B cell (primary cell): ENCODE data around the gene AQP12B. TPM values are rescaled to one million over a fixed set of nuclear protein-coding genes. Genes with fewer than 3 reads are reported as not detected.

Experiments
- ATAC-seq: fragments of 200-7000 bp; cut with Tn5 transposase; one replicate; pipeline ENCODE4 v1.10.0; 2021; ENCODE audit warnings: low read depth, mild to moderate bottlenecking, moderate number of reproducible peaks, moderate library complexity
- CTCF ChIA-PET: fragments of 350-600 bp; sonication (Branson Sonifier 250); formaldehyde crosslinking; loops from one replicate; lab custom pipeline; 2021; ENCODE audit warnings: antibody characterized with exemption, inconsistent platforms; lab: Charles Lee
- POLR2A ChIA-PET: fragments of 350-600 bp; sonication (Branson Sonifier 250); formaldehyde crosslinking; loops from one replicate; lab custom pipeline; 2021; ENCODE audit warnings: antibody characterized with exemption; lab: Charles Lee
- DNase-seq: peaks from one replicate; pipeline ENCODE4 v3.0.0; 2013
- H2AFZ ChIP-seq: 2 replicates; pipeline ENCODE4 v1.6.1; 2012; ENCODE audit warnings: mild to moderate bottlenecking, low read depth, low read length; ENCODE audit not compliant: insufficient read depth, poor library complexity, severe bottlenecking
- H3K27ac ChIP-seq, 2 donors: 1 replicate in 1 of 2; 2 replicates in 1 of 2; pipeline ENCODE4 v1.5.1; 2012 to 2013; ENCODE audit warnings: low read length in 2 of 2, mild to moderate bottlenecking in 2 of 2, moderate library complexity in 1 of 2
- H3K27me3 ChIP-seq, 4 experiments: fragments of 200-600 bp in 1 of 4; sonication (generic) in 1 of 4; replicated peaks in 1 of 4; 1 replicate in 2 of 4; 2 replicates in 2 of 4; pipeline versions ENCODE4 v1.6.1 to v1.7.0; 2013 to 2016; ENCODE audit warnings: low read length in 3 of 4, mild to moderate bottlenecking in 2 of 4, mixed read lengths in 1 of 4, moderate library complexity in 1 of 4; ENCODE audit not compliant: insufficient read depth in 4 of 4, control insufficient read depth in 3 of 4; ENCODE audit errors: control extremely low read depth in 1 of 4
- H3K36me3 ChIP-seq, 2 experiments: replicated peaks in 1 of 2; 1 replicate in 1 of 2; 2 replicates in 1 of 2; pipeline versions ENCODE4 v1.6.1 to v1.7.1; 2013; ENCODE audit warnings: low read length in 1 of 2; ENCODE audit not compliant: insufficient read depth in 2 of 2, control insufficient read depth in 1 of 2; ENCODE audit errors: control extremely low read depth in 1 of 2, extremely low read depth in 1 of 2
- H3K4me1 ChIP-seq, 2 donors: fragments of 200-600 bp in 1 of 2; sonication (generic) in 1 of 2; 1 replicate in 1 of 2; 2 replicates in 1 of 2; pipeline versions ENCODE4 v1.5.1 to v1.6.1; 2013 to 2017; ENCODE audit warnings: low read length in 2 of 2; ENCODE audit not compliant: control insufficient read depth in 2 of 2, insufficient read depth in 2 of 2
- H3K4me2 ChIP-seq: replicated peaks from 2 replicates; pipeline ENCODE3; 2012; ENCODE audit warnings: mild to moderate bottlenecking, low read depth, low read length; ENCODE audit not compliant: poor library complexity, severe bottlenecking
- H3K4me3 ChIP-seq, 5 experiments: fragments of 200-600 bp in 1 of 5; sonication (generic) in 1 of 5; 1 replicate in 3 of 5; 2 replicates in 2 of 5; pipeline versions ENCODE4 v1.5.1 to v1.7.0; 2011 to 2016; ENCODE audit warnings: low read length in 4 of 5, mild to moderate bottlenecking in 4 of 5, low read depth in 2 of 5, control low read depth in 1 of 5, moderate library complexity in 1 of 5; ENCODE audit not compliant: insufficient read depth in 1 of 5; ENCODE audit errors: control extremely low read depth in 1 of 5, extremely low read depth in 1 of 5
- H3K79me2 ChIP-seq: fragments of 200-600 bp; sonication (generic); one replicate; pipeline ENCODE4 v1.6.0; 2016; ENCODE audit warnings: low read length; ENCODE audit not compliant: control insufficient read depth, insufficient read depth
- H3K9ac ChIP-seq: fragments of 200-600 bp; sonication (generic); 2 replicates; pipeline ENCODE4 v1.6.1; 2017; ENCODE audit warnings: mild to moderate bottlenecking, low read length, moderate library complexity
- H3K9me3 ChIP-seq, 3 donors: one replicate each; pipeline versions ENCODE4 v1.6.1 to v1.7.1; 2013; ENCODE audit warnings: low read length in 2 of 3; ENCODE audit not compliant: control insufficient read depth in 2 of 3, insufficient read depth in 1 of 3; ENCODE audit errors: control extremely low read depth in 1 of 3
- H4K20me1 ChIP-seq: 2 replicates; pipeline ENCODE4 v1.6.0; 2012; ENCODE audit warnings: mild to moderate bottlenecking, low read length; ENCODE audit not compliant: insufficient read depth, control insufficient read depth, poor library complexity, severe bottlenecking
- H3K27ac Mint-ChIP-seq: one replicate; pipeline ENCODE4 v1.8.0; 2021; ENCODE audit warnings: mixed read lengths
- H3K27me3 Mint-ChIP-seq: one replicate; pipeline ENCODE4 v1.8.0; 2021; ENCODE audit warnings: mixed read lengths
- H3K4me1 Mint-ChIP-seq: one replicate; pipeline ENCODE4 v1.8.0; 2021; ENCODE audit warnings: mixed read lengths
- H3K4me3 Mint-ChIP-seq: one replicate; pipeline ENCODE4 v1.8.0; 2021; ENCODE audit warnings: mixed read lengths
- H3K9me3 Mint-ChIP-seq: one replicate; pipeline ENCODE4 v1.8.0; 2022; ENCODE audit warnings: mixed read lengths; ENCODE audit not compliant: insufficient read depth
- CTCF ChIP-seq: fragments of 200-600 bp; IDR thresholded peaks from one replicate; pipeline ENCODE4 v1.8.0; 2022; ENCODE audit warnings: antibody characterized with exemption, mild to moderate bottlenecking
- EZH2 ChIP-seq: IDR thresholded peaks from 2 replicates; pipeline ENCODE4 v1.6.1; 2012; ENCODE audit warnings: borderline replicate concordance, low read depth, mild to moderate bottlenecking, moderate library complexity, low read length; ENCODE audit not compliant: insufficient read depth, poor library complexity, severe bottlenecking
- WGBS: methylation state at CpG from one replicate; pipeline ENCODE4 v1.1.5; 2013; ENCODE audit warnings: missing lambda C conversion rate; ENCODE audit not compliant: insufficient coverage; 5-methylcytosine and 5-hydroxymethylcytosine counted together
- intact Hi-C: fragments of 100-400 bp; cut with micrococcal nuclease; formaldehyde crosslinking; loops from one replicate; pipeline ENCODE4 v1.10.0; 2022
- polyA plus RNA-seq: library from polyadenylated mRNA; depleted of rRNA; stranded (reverse); fragments of >200 nt; gene quantifications from 2 replicates; pipeline ENCODE4 v1.2.3, GENCODE V29; 2012
- total RNA-seq, 2 donors: library from RNA; stranded (reverse); fragments of 120-200 nt in 1 of 2; gene quantifications; 1 replicate in 1 of 2; 2 replicates in 1 of 2; pipeline versions ENCODE4 v1.2.3 to v1.2.4, GENCODE V29; 2013 to 2022

AQP12B gene
- total and polyA plus RNA-seq, 2 donors (not counting 1 experiment from before 2014, with no cell fraction given), result not detected

GRCh38 chr2:240648650-240649275 is 33.9 kb downstream of the AQP12B start:
- Mint-ChIP-seq H3K27ac (no peak overlapping the region), H3K9me3 (no peaks in the 10 kb centered on the region), H3K4me1 (no peaks in the 10 kb centered on the region), H3K27me3 (peaks cover 39% of the 10 kb centered on the region), H3K4me3 (no peak overlapping the region)
- ATAC-seq (no peak), DNase-seq (no peak)
- no peak overlapping the region for H2AFZ ChIP-seq
- no peak overlapping the region for H3K9ac ChIP-seq
- peaks cover 0 to 11% (median 0%) of the 10 kb centered on the region in 3 donors for H3K9me3 ChIP-seq
- H3K36me3 ChIP-seq, result no peaks in the 10 kb centered on the region
- H3K79me2 ChIP-seq, result no peaks in the 10 kb centered on the region
- H3K27ac ChIP-seq, result no peak overlapping the region
- H3K27me3 ChIP-seq, result peaks cover 0 to 41% (median 5%) of the 10 kb centered on the region in 4 experiments
- CTCF ChIA-PET, result no interaction called here
- H3K4me2 ChIP-seq, result no peak overlapping the region
- POLR2A ChIA-PET, result no interaction called here
- WGBS, result 41% methylated on average over 14 of the region's 19 CpGs
- intact Hi-C loops, result no loop called here
- no peaks in the 10 kb centered on the region for H3K4me1 ChIP-seq
- no peaks in the 10 kb centered on the region for H4K20me1 ChIP-seq
- H3K4me3 ChIP-seq, result no peak overlapping the region
- no peak for TF ChIP-seq EZH2
- no peak for TF ChIP-seq CTCF

GRCh38 chr2:240648155-240648649 is 34.5 kb downstream of the AQP12B start:
- Histone ChIP-seq H3K79me2 (no peaks in the 10 kb centered on the region), H3K4me3 (no peak overlapping the region), H3K9ac (no peak overlapping the region), H3K27ac (no peak overlapping the region), H4K20me1 (no peaks in the 10 kb centered on the region), H3K4me1 (no peaks in the 10 kb centered on the region), H3K9me3 (peaks cover 0 to 11% (median 0%) of the 10 kb centered on the region in 3 donors), H3K4me2 (no peak overlapping the region), H3K27me3 (peaks cover 0 to 41% (median 5%) of the 10 kb centered on the region in 4 experiments), H3K36me3 (no peaks in the 10 kb centered on the region), H2AFZ (no peak overlapping the region)
- no peak for DNase-seq
- peaks cover 39% of the 10 kb centered on the region for H3K27me3 Mint-ChIP-seq
- H3K4me1 Mint-ChIP-seq, result no peaks in the 10 kb centered on the region
- H3K27ac Mint-ChIP-seq, result no peak overlapping the region
- WGBS, result 81% methylated on average over 5 of the region's 6 CpGs
- TF ChIP-seq CTCF (no peak), EZH2 (no peak)
- H3K9me3 Mint-ChIP-seq, result no peaks in the 10 kb centered on the region
- no peak for ATAC-seq
- H3K4me3 Mint-ChIP-seq, result no peak overlapping the region
- ChIA-PET POLR2A (no interaction called here), CTCF (no interaction called here)
- intact Hi-C loops, result no loop called here
